Smooth muscle cell (in vitro differentiated cells): ENCODE data around the gene MUC5B. TPM values are rescaled to one million over a fixed set of nuclear protein-coding genes. Genes with fewer than 3 reads are reported as not detected.

Source experiments
- DNase-seq: peaks from one replicate; lab custom pipeline; 2025; ENCODE audit not compliant: unreplicated experiment; lab: John Stamatoyannopoulos, UW
- H2AFZ ChIP-seq: fragments of 200-600 bp; sonication (generic); 2 replicates; pipeline ENCODE4 v1.6.0; 2016; ENCODE audit warnings: antibody characterized with exemption, low read depth, mild to moderate bottlenecking
- H3F3A ChIP-seq: fragments of 200-600 bp; sonication (generic); 2 replicates; pipeline ENCODE4 v1.6.0; 2017; ENCODE audit warnings: antibody characterized with exemption, low read depth
- H3K27ac ChIP-seq: fragments of 200-600 bp; sonication (generic); 2 replicates; pipeline ENCODE4 v1.5.1; 2016; ENCODE audit warnings: low read depth, mild to moderate bottlenecking
- H3K27me3 ChIP-seq: fragments of 200-600 bp; sonication (generic); 2 replicates; pipeline ENCODE4 v1.6.1; 2016; ENCODE audit warnings: low read depth, mild to moderate bottlenecking
- H3K36me3 ChIP-seq: fragments of 200-600 bp; sonication (generic); 2 replicates; pipeline ENCODE4 v1.5.1; 2016; ENCODE audit warnings: low read depth
- H3K4me1 ChIP-seq: fragments of 200-600 bp; sonication (generic); 2 replicates; pipeline ENCODE4 v1.5.1; 2016; ENCODE audit warnings: low read depth
- H3K4me2 ChIP-seq: fragments of 200-600 bp; sonication (generic); 2 replicates; pipeline ENCODE4 v1.6.0; 2016; ENCODE audit warnings: mild to moderate bottlenecking
- H3K4me3 ChIP-seq: fragments of 200-600 bp; sonication (generic); 2 replicates; pipeline ENCODE4 v1.5.1; 2016; ENCODE audit warnings: mild to moderate bottlenecking
- H3K79me2 ChIP-seq: fragments of 200-600 bp; sonication (generic); 2 replicates; pipeline ENCODE4 v1.6.0; 2016; ENCODE audit warnings: low read depth, mild to moderate bottlenecking
- H3K9ac ChIP-seq: fragments of 200-600 bp; sonication (generic); 2 replicates; pipeline ENCODE4 v1.6.0; 2016; ENCODE audit warnings: low read depth
- H3K9me3 ChIP-seq: fragments of 200-600 bp; sonication (generic); replicated peaks from 2 replicates; pipeline ENCODE4 v1.5.1; 2016; ENCODE audit warnings: low read depth
- H4K20me1 ChIP-seq: fragments of 200-600 bp; sonication (generic); 2 replicates; pipeline ENCODE4 v1.6.0; 2016; ENCODE audit warnings: low read depth
- whole genome bisulfite sequencing: methylation state at CpG from one replicate; pipeline ENCODE4 v1.1.7; 2016; ENCODE audit warnings: low lambda C conversion rate; 5-methylcytosine and 5-hydroxymethylcytosine counted together
- polyA plus RNA-seq: library from polyadenylated mRNA; unstranded; fragments of >200 nt; fragmentation: Nextera tagmentation; extraction: Ambion mirVana; gene quantifications from 2 replicates; pipeline ENCODE4 v1.2.1, GENCODE V29; 2016
- total RNA-seq: library from RNA; depleted of rRNA; stranded (reverse); fragments of >200 nt; gene quantifications from 2 replicates; pipeline ENCODE4 v1.2.3, GENCODE V29; 2014
- TF ChIP-seq, protein P1 (sequence below): fragments of 200-600 bp; sonication (generic); IDR thresholded peaks from 2 replicates; pipeline ENCODE4 v1.5.1; 2017; ENCODE audit warnings: borderline replicate concordance, mild to moderate bottlenecking, antibody characterized with exemption; ENCODE audit not compliant: insufficient read depth, poor library complexity, severe bottlenecking

The MUC5B gene
- total and polyA plus RNA-seq, 2 experiments from 2014 or later, result not detected

DNA sequence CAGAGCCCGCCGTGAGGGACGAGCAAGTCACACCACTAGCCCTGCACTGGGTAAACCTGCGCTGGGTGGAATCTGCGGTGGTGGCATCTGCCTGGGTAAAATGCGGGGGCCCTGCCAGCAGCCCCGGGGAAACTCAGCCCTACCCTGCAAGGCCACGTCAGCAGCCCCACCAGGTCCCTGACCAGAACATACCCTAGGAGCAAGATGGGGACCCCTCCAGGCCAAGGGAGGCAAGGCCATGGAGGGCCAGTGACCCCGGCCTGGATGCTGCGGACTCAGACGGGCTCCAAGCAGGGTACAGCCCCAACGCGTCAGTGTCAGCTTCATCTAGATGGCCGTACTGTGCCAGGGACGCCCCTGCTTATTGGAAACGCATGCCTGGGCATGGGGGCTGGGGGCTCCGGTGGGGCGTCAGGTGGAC lies 60.2 kb downstream of the MUC5B start:
- Histone ChIP-seq H3K27ac (no peak overlapping the region), H3F3A (no peaks in the 10 kb centered on the region), H2AFZ (no peak overlapping the region), H3K4me1 (no peaks in the 10 kb centered on the region), H3K36me3 (no peaks in the 10 kb centered on the region), H3K4me2 (no peak overlapping the region), H4K20me1 (peaks cover 36% of the 10 kb centered on the region), H3K4me3 (no peak overlapping the region), H3K9me3 (no peaks in the 10 kb centered on the region), H3K9ac (no peak overlapping the region), H3K79me2 (no peaks in the 10 kb centered on the region), H3K27me3 (no peaks in the 10 kb centered on the region)
- TF ChIP-seq, protein P1, sequence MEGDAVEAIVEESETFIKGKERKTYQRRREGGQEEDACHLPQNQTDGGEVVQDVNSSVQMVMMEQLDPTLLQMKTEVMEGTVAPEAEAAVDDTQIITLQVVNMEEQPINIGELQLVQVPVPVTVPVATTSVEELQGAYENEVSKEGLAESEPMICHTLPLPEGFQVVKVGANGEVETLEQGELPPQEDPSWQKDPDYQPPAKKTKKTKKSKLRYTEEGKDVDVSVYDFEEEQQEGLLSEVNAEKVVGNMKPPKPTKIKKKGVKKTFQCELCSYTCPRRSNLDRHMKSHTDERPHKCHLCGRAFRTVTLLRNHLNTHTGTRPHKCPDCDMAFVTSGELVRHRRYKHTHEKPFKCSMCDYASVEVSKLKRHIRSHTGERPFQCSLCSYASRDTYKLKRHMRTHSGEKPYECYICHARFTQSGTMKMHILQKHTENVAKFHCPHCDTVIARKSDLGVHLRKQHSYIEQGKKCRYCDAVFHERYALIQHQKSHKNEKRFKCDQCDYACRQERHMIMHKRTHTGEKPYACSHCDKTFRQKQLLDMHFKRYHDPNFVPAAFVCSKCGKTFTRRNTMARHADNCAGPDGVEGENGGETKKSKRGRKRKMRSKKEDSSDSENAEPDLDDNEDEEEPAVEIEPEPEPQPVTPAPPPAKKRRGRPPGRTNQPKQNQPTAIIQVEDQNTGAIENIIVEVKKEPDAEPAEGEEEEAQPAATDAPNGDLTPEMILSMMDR, result no peak
- 98% methylated on average over 18 of the region's 18 CpGs for WGBS
- no peak for DNase-seq

DNA sequence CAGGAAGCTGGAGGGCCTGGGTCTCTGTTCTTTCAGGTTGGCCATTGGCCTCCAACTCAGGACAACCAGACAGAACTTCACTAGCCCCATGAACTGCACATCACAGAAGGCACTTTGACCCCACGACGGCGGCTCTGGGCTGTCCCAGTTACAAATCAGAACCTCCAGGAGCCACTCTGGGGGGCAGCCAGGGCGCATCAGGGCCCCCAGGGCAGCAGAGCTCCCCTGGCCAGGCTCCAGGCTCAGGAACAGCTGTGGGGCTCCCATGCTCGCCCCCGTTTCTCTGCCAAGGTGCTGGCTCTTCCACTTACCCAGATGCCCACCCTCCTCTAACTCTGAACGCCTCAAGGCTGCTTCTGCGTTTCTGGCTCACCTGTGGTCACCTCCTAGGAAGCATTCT lies 61.0 kb downstream of the MUC5B start:
- Histone ChIP-seq H3F3A (no peaks in the 10 kb centered on the region), H3K27me3 (no peaks in the 10 kb centered on the region), H3K4me3 (no peak overlapping the region), H2AFZ (no peak overlapping the region), H4K20me1 (peaks cover 36% of the 10 kb centered on the region), H3K27ac (no peak overlapping the region), H3K4me2 (no peak overlapping the region), H3K9ac (no peak overlapping the region), H3K9me3 (no peaks in the 10 kb centered on the region), H3K36me3 (no peaks in the 10 kb centered on the region), H3K4me1 (no peaks in the 10 kb centered on the region), H3K79me2 (no peaks in the 10 kb centered on the region)
- DNase-seq, result no peak
- TF ChIP-seq, protein P1, result no peak
- 98% methylated on average over 8 of the region's 8 CpGs for WGBS

DNA sequence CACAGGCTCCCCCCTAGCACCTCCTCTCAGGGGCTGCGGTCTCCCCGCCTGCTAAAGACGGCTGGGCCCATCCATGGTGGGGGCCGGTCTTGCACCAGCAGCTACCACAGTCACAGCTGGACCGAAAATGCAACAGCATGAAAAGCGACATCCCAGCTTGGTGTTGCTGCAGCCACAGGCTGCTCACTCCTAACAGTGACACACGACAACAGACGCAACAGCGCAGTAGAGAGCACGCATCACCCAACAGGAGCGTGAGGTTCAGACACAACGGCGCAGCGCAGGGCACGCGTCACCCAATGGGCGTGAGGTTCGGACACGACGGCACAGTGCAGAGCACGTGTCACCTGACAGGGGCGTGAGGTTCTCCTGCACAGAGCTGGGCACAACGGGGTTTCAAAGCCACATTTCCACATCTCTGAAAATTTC lies 62.5 kb downstream of the MUC5B start:
- Histone ChIP-seq H2AFZ (no peak overlapping the region), H3K9ac (no peak overlapping the region), H3K4me2 (no peak overlapping the region), H3K9me3 (no peaks in the 10 kb centered on the region), H3K4me3 (no peak overlapping the region), H3K36me3 (no peaks in the 10 kb centered on the region), H3F3A (no peaks in the 10 kb centered on the region), H3K4me1 (no peaks in the 10 kb centered on the region), H3K27me3 (no peaks in the 10 kb centered on the region), H3K27ac (no peak overlapping the region), H3K79me2 (no peaks in the 10 kb centered on the region), H4K20me1 (peaks cover 47% of the 10 kb centered on the region)
- 98% methylated on average over 23 of the region's 23 CpGs for WGBS
- no peak for DNase-seq
- TF ChIP-seq, protein P1, result no peak

DNA sequence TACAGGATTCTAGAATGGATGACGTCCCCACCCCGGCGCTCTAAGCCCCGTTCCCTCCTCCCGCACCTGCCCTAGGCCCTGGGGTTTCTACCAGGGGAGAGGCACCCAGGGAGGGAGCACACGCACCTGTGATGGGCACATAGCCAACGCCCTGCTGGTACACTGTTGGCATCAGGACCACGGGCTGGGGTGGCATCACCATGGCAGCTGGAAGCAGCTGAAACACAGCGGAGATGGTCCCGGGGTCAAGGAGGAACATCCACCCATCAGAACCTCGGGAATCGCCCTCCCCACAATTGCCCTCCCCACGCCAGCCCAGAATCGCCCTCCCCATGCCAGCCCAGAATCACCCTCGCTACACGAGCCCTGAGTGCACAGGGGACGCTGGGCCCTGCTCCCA lies 63.0 kb downstream of the MUC5B start:
- H2AFZ ChIP-seq, result no peak overlapping the region
- H3K4me1 ChIP-seq, result no peaks in the 10 kb centered on the region
- H3K36me3 ChIP-seq, result no peaks in the 10 kb centered on the region
- H3K4me3 ChIP-seq, result no peak overlapping the region
- H3K4me2 ChIP-seq, result no peak overlapping the region
- no peaks in the 10 kb centered on the region for H3K79me2 ChIP-seq
- no peak overlapping the region for H3K9ac ChIP-seq
- no peaks in the 10 kb centered on the region for H3F3A ChIP-seq
- no peak for DNase-seq
- H4K20me1 ChIP-seq, result peaks cover 53% of the 10 kb centered on the region
- H3K9me3 ChIP-seq, result no peaks in the 10 kb centered on the region
- 99% methylated on average over 17 of the region's 17 CpGs for WGBS
- no peaks in the 10 kb centered on the region for H3K27me3 ChIP-seq
- TF ChIP-seq, protein P1, result no peak
- H3K27ac ChIP-seq, result no peak overlapping the region
